Liver (tissue), 3 donors: ENCODE measurements around the gene CSF2.

Experiments
- EGR1 ChIP-seq, 2 donors: IDR thresholded peaks; 2 replicates each; pipeline ENCODE4 v1.6.1; 2016 to 2018; ENCODE audit warnings: antibody characterized with exemption in 2 of 2, low read depth in 2 of 2
- GABPA ChIP-seq, 2 donors: IDR thresholded peaks in 1 of 2; conservative IDR thresholded peaks in 1 of 2; 2 replicates each; pipeline ENCODE4 v1.6.1; 2016; ENCODE audit warnings: antibody characterized with exemption in 2 of 2, mild to moderate bottlenecking in 1 of 2, moderate library complexity in 1 of 2
- JUND ChIP-seq, 2 donors: IDR thresholded peaks; 2 replicates each; pipeline ENCODE4 v1.6.1; 2016; ENCODE audit warnings: antibody characterized with exemption in 2 of 2
- NR2F2 ChIP-seq: IDR thresholded peaks from 2 replicates; pipeline ENCODE4 v1.6.1; 2016; ENCODE audit warnings: antibody characterized with exemption
- RAD21 ChIP-seq, 2 donors: IDR thresholded peaks; 2 replicates each; pipeline ENCODE4 v1.6.1; 2016; ENCODE audit warnings: antibody characterized with exemption in 2 of 2, mild to moderate bottlenecking in 2 of 2
- SP1 ChIP-seq: IDR thresholded peaks from 2 replicates; pipeline ENCODE4 v1.6.1; 2018; ENCODE audit warnings: antibody characterized with exemption, mild to moderate bottlenecking
- TAF1 ChIP-seq: conservative IDR thresholded peaks from 2 replicates; pipeline ENCODE4 v1.6.1; 2016; ENCODE audit warnings: antibody characterized with exemption, mild to moderate bottlenecking
- YY1 ChIP-seq: IDR thresholded peaks from 2 replicates; pipeline ENCODE4 v1.6.1; 2016; ENCODE audit warnings: antibody characterized with exemption, mild to moderate bottlenecking
- TF ChIP-seq, protein P1 (sequence below): fragments of 150-350 bp; IDR thresholded peaks from 2 replicates; pipeline ENCODE4 v1.5.1; 2017; ENCODE audit warnings: improper control_type of control experiment, low read depth, low read length; ENCODE audit not compliant: missing input control
- TF ChIP-seq, protein P2 (sequence below): IDR thresholded peaks from 2 replicates; pipeline ENCODE4 v1.6.1; 2016; ENCODE audit warnings: antibody characterized with exemption
- TF ChIP-seq, protein P3 (sequence below): IDR thresholded peaks from 2 replicates; pipeline ENCODE4 v1.6.1; 2016; ENCODE audit warnings: antibody characterized with exemption
- TF ChIP-seq, protein P4 (sequence below): IDR thresholded peaks from 2 replicates; pipeline ENCODE4 v1.6.1; 2016; ENCODE audit warnings: antibody characterized with exemption, mild to moderate bottlenecking
- TF ChIP-seq, protein P5 (sequence below): IDR thresholded peaks from 2 replicates; pipeline ENCODE4 v1.6.1; 2016; ENCODE audit warnings: antibody characterized with exemption
- donor health status: healthy.
- donor health status: healthy.

DNA sequence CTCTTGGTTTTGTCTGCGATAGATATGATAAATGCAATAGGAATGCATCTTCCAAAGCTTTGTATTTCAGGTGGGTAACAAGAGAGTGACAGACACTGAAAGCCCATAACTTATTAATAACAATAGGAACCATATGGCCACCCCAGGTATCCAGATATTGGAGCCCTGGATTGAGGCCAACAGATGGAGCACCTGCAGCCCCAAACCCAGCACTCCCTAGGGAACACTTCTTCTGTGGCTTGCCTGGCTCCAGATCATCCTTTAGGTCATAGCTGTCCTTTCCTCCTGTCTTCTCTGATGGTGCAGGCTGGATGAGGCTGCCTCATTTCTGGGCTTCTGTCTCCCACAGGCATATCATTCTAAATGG lies 18.2 kb upstream of the CSF2 start:
- TF ChIP-seq, protein P1, sequence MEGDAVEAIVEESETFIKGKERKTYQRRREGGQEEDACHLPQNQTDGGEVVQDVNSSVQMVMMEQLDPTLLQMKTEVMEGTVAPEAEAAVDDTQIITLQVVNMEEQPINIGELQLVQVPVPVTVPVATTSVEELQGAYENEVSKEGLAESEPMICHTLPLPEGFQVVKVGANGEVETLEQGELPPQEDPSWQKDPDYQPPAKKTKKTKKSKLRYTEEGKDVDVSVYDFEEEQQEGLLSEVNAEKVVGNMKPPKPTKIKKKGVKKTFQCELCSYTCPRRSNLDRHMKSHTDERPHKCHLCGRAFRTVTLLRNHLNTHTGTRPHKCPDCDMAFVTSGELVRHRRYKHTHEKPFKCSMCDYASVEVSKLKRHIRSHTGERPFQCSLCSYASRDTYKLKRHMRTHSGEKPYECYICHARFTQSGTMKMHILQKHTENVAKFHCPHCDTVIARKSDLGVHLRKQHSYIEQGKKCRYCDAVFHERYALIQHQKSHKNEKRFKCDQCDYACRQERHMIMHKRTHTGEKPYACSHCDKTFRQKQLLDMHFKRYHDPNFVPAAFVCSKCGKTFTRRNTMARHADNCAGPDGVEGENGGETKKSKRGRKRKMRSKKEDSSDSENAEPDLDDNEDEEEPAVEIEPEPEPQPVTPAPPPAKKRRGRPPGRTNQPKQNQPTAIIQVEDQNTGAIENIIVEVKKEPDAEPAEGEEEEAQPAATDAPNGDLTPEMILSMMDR = no peak
- TF ChIP-seq JUND (IDR thresholded peaks at IDR 0.05) (no peak), SP1 (no peak), NR2F2 (no peak), TAF1 (no peak), RAD21 (IDR thresholded peaks at IDR 0.05) (no peak), YY1 (no peak), EGR1 (IDR thresholded peaks at IDR 0.05; ENCODE audit: low read depth in 2 of 2) (no peak), GABPA (IDR thresholded peaks at IDR 0.05 in 1 of 2, conservative IDR thresholded peaks at IDR 0.05 in 1 of 2) (no peak)
- TF ChIP-seq, protein P2, sequence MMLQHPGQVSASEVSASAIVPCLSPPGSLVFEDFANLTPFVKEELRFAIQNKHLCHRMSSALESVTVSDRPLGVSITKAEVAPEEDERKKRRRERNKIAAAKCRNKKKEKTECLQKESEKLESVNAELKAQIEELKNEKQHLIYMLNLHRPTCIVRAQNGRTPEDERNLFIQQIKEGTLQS = no peak
- TF ChIP-seq, protein P3, sequence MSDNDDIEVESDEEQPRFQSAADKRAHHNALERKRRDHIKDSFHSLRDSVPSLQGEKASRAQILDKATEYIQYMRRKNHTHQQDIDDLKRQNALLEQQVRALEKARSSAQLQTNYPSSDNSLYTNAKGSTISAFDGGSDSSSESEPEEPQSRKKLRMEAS = no peak
- TF ChIP-seq, protein P4, sequence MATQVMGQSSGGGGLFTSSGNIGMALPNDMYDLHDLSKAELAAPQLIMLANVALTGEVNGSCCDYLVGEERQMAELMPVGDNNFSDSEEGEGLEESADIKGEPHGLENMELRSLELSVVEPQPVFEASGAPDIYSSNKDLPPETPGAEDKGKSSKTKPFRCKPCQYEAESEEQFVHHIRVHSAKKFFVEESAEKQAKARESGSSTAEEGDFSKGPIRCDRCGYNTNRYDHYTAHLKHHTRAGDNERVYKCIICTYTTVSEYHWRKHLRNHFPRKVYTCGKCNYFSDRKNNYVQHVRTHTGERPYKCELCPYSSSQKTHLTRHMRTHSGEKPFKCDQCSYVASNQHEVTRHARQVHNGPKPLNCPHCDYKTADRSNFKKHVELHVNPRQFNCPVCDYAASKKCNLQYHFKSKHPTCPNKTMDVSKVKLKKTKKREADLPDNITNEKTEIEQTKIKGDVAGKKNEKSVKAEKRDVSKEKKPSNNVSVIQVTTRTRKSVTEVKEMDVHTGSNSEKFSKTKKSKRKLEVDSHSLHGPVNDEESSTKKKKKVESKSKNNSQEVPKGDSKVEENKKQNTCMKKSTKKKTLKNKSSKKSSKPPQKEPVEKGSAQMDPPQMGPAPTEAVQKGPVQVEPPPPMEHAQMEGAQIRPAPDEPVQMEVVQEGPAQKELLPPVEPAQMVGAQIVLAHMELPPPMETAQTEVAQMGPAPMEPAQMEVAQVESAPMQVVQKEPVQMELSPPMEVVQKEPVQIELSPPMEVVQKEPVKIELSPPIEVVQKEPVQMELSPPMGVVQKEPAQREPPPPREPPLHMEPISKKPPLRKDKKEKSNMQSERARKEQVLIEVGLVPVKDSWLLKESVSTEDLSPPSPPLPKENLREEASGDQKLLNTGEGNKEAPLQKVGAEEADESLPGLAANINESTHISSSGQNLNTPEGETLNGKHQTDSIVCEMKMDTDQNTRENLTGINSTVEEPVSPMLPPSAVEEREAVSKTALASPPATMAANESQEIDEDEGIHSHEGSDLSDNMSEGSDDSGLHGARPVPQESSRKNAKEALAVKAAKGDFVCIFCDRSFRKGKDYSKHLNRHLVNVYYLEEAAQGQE = no peak
- TF ChIP-seq, protein P5, sequence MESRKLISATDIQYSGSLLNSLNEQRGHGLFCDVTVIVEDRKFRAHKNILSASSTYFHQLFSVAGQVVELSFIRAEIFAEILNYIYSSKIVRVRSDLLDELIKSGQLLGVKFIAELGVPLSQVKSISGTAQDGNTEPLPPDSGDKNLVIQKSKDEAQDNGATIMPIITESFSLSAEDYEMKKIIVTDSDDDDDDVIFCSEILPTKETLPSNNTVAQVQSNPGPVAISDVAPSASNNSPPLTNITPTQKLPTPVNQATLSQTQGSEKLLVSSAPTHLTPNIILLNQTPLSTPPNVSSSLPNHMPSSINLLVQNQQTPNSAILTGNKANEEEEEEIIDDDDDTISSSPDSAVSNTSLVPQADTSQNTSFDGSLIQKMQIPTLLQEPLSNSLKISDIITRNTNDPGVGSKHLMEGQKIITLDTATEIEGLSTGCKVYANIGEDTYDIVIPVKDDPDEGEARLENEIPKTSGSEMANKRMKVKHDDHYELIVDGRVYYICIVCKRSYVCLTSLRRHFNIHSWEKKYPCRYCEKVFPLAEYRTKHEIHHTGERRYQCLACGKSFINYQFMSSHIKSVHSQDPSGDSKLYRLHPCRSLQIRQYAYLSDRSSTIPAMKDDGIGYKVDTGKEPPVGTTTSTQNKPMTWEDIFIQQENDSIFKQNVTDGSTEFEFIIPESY = no peak
